Esophagus (tissue), 2 donors: ENCODE data around the gene RNF187. TPM values are rescaled to one million over a fixed set of nuclear protein-coding genes. Genes with fewer than 3 reads are reported as not detected.

Experiments
- H3K27ac ChIP-seq, 2 donors: one replicate each; pipeline ENCODE4 v1.5.1; 2013; ENCODE audit warnings: low read depth in 2 of 2, mild to moderate bottlenecking in 2 of 2, inconsistent platforms in 1 of 2, low read length in 1 of 2, moderate library complexity in 1 of 2
- H3K27me3 ChIP-seq, 2 donors: one replicate each; pipeline ENCODE4 v1.6.1; 2013; ENCODE audit warnings: low read length in 2 of 2, control low read depth in 1 of 2, mild to moderate bottlenecking in 1 of 2; ENCODE audit not compliant: insufficient read depth in 2 of 2, control insufficient read depth in 1 of 2
- H3K36me3 ChIP-seq, 2 donors: one replicate each; pipeline ENCODE4 v1.6.1; 2013; ENCODE audit warnings: low read length in 1 of 2; ENCODE audit not compliant: control insufficient read depth in 2 of 2, insufficient read depth in 2 of 2
- H3K4me1 ChIP-seq, 2 donors: one replicate each; pipeline ENCODE4 v1.6.1; 2013; ENCODE audit warnings: low read length in 1 of 2; ENCODE audit not compliant: control insufficient read depth in 2 of 2, insufficient read depth in 2 of 2
- H3K4me3 ChIP-seq, 2 donors: one replicate each; pipeline ENCODE4 v1.5.1; 2013; ENCODE audit warnings: low read length in 2 of 2, mild to moderate bottlenecking in 2 of 2, low read depth in 1 of 2, moderate library complexity in 1 of 2
- H3K9me3 ChIP-seq, 2 donors: one replicate each; pipeline ENCODE4 v1.6.1; 2013; ENCODE audit warnings: mild to moderate bottlenecking in 2 of 2, low read depth in 1 of 2, low read length in 1 of 2, moderate library complexity in 1 of 2; ENCODE audit not compliant: control insufficient read depth in 2 of 2, insufficient read depth in 1 of 2
- WGBS, 2 donors: extraction: QIAGEN DNeasy Blood & Tissue Kit; methylation state at CpG; one replicate each; pipeline ENCODE4 v1.1.7; 2013; 5-methylcytosine and 5-hydroxymethylcytosine counted together
- polyA plus RNA-seq, 2 donors: library from polyadenylated mRNA; stranded (reverse); fragments of 200-250 nt; gene quantifications; one replicate each; pipeline ENCODE4 v1.2.3, GENCODE V29; 2013
- donor health status: healthy with polysubstance abuse.
- donor health status: Bipolar disorder and iron deficiency.

Gene RNF187
- polyA plus RNA-seq, 2 donors: 38.0 to 47.6 TPM

- peaks cover 0 to 4% of the 10 kb centered on the region in 2 donors for H3K4me1 ChIP-seq
- no peaks in the 10 kb centered on the region for H3K9me3 ChIP-seq
- WGBS, 2 donors: 20 to 23% methylated on average over 33 of the region's 33 CpGs
- H3K27ac ChIP-seq: no peak overlapping the region
- H3K27me3 ChIP-seq: peaks cover 0 to 6% of the 10 kb centered on the region in 2 donors
- no peaks in the 10 kb centered on the region for H3K36me3 ChIP-seq
- H3K4me3 ChIP-seq: no peak overlapping the region
These were observed 17.6 kb upstream of the RNF187 start for GRCh38 chr1:228469413-228470162.

- Histone ChIP-seq H3K27ac (no peak overlapping the region), H3K36me3 (no peaks in the 10 kb centered on the region), H3K27me3 (peaks cover 0 to 6% of the 10 kb centered on the region in 2 donors), H3K9me3 (no peaks in the 10 kb centered on the region), H3K4me1 (peaks cover 0 to 4% of the 10 kb centered on the region in 2 donors), H3K4me3 (no peak overlapping the region)
- WGBS, 2 donors: 65 to 69% methylated on average over 37 of the region's 37 CpGs
These were observed 15.9 kb upstream of the RNF187 start for GRCh38 chr1:228471154-228471761.

GRCh38 chr1:228471762-228472398 lies 15.3 kb upstream of the RNF187 start:
- WGBS, 2 donors: 53 to 63% methylated on average over 5 of the region's 5 CpGs
- peaks cover 0 to 4% of the 10 kb centered on the region in 2 donors for H3K4me1 ChIP-seq
- H3K4me3 ChIP-seq: no peak overlapping the region
- H3K36me3 ChIP-seq: no peaks in the 10 kb centered on the region
- peaks cover 0 to 4% of the 10 kb centered on the region in 2 donors for H3K27me3 ChIP-seq
- no peak overlapping the region for H3K27ac ChIP-seq
- H3K9me3 ChIP-seq: no peaks in the 10 kb centered on the region

- no peaks in the 10 kb centered on the region for H3K9me3 ChIP-seq
These were observed 14.5 kb upstream of the RNF187 start for GRCh38 chr1:228472655-228473054.

GRCh38 chr1:228474507-228474906 lies 12.7 kb upstream of the RNF187 start:
- Histone ChIP-seq H3K36me3 (no peaks in the 10 kb centered on the region), H3K9me3 (no peaks in the 10 kb centered on the region)
- 75 to 80% methylated on average over 3 of the region's 3 CpGs for WGBS, 2 donors

More at GRCh38 chr1:228472655-228473054, 14.5 kb upstream of the RNF187 start:
- H3K36me3 ChIP-seq: no peaks in the 10 kb centered on the region
- H3K4me1 ChIP-seq: peaks cover 0 to 4% of the 10 kb centered on the region in 2 donors
- peaks cover 0 to 3% of the 10 kb centered on the region in 2 donors for H3K27me3 ChIP-seq
- no peak overlapping the region for H3K4me3 ChIP-seq
- WGBS, 2 donors: 71% methylated on average over 7 of the region's 7 CpGs
- no peak overlapping the region for H3K27ac ChIP-seq

GRCh38 chr1:228475812-228476211 lies 11.4 kb upstream of the RNF187 start:
- Histone ChIP-seq H3K27ac (no peak overlapping the region), H3K27me3 (no peaks in the 10 kb centered on the region), H3K9me3 (no peaks in the 10 kb centered on the region), H3K4me1 (peaks cover 0 to 5% of the 10 kb centered on the region in 2 donors), H3K36me3 (no peaks in the 10 kb centered on the region), H3K4me3 (no peak overlapping the region)
- WGBS, 2 donors: 73 to 81% methylated on average over 2 of the region's 2 CpGs

More at GRCh38 chr1:228474507-228474906, 12.7 kb upstream of the RNF187 start:
- Histone ChIP-seq H3K27ac (no peak overlapping the region), H3K27me3 (peaks cover 0 to 3% of the 10 kb centered on the region in 2 donors), H3K4me1 (peaks cover 0 to 9% of the 10 kb centered on the region in 2 donors), H3K4me3 (no peak overlapping the region)

GRCh38 chr1:228477263-228477662 lies 9.9 kb upstream of the RNF187 start:
- Histone ChIP-seq H3K4me3 (no peak overlapping the region), H3K4me1 (peaks cover 0 to 5% of the 10 kb centered on the region in 2 donors), H3K27ac (no peak overlapping the region), H3K9me3 (no peaks in the 10 kb centered on the region), H3K27me3 (no peaks in the 10 kb centered on the region), H3K36me3 (no peaks in the 10 kb centered on the region)
- 85 to 90% methylated on average over 4 of the region's 4 CpGs for WGBS, 2 donors

GRCh38 chr1:228478326-228478725 lies 8.9 kb upstream of the RNF187 start:
- H3K27ac ChIP-seq: no peak overlapping the region
- peaks cover 0 to 5% of the 10 kb centered on the region in 2 donors for H3K4me1 ChIP-seq
- H3K36me3 ChIP-seq: no peaks in the 10 kb centered on the region
- H3K9me3 ChIP-seq: no peaks in the 10 kb centered on the region
- H3K4me3 ChIP-seq: no peak overlapping the region
- H3K27me3 ChIP-seq: no peaks in the 10 kb centered on the region
- 35 to 47% methylated on average over 4 of the region's 4 CpGs for WGBS, 2 donors

- Histone ChIP-seq H3K4me3 (no peak overlapping the region), H3K36me3 (no peaks in the 10 kb centered on the region), H3K27ac (peak overlapping the region; percentile 27 to 51), H3K4me1 (peaks cover 0 to 5% of the 10 kb centered on the region in 2 donors), H3K27me3 (no peaks in the 10 kb centered on the region), H3K9me3 (no peaks in the 10 kb centered on the region)
- 63 to 65% methylated on average over 10 of the region's 10 CpGs for WGBS, 2 donors
These were observed 8.1 kb upstream of the RNF187 start for GRCh38 chr1:228478912-228479711.
